PC-9 (cell line): ENCODE results near the gene COPZ2.

Experiments used
- EZH2 ChIP-seq: fragments of 200-600 bp; sonication (generic); IDR thresholded peaks from 2 replicates; pipeline ENCODE4 v1.8.0; 2017; ENCODE audit warnings: antibody characterized with exemption, low read depth
- TF ChIP-seq, protein P1 (sequence below): fragments of 200-600 bp; sonication (generic); conservative IDR thresholded peaks from 2 replicates; pipeline ENCODE4 v1.6.1; 2017; ENCODE audit warnings: mixed run types, antibody characterized with exemption, mild to moderate bottlenecking, moderate library complexity

DNA sequence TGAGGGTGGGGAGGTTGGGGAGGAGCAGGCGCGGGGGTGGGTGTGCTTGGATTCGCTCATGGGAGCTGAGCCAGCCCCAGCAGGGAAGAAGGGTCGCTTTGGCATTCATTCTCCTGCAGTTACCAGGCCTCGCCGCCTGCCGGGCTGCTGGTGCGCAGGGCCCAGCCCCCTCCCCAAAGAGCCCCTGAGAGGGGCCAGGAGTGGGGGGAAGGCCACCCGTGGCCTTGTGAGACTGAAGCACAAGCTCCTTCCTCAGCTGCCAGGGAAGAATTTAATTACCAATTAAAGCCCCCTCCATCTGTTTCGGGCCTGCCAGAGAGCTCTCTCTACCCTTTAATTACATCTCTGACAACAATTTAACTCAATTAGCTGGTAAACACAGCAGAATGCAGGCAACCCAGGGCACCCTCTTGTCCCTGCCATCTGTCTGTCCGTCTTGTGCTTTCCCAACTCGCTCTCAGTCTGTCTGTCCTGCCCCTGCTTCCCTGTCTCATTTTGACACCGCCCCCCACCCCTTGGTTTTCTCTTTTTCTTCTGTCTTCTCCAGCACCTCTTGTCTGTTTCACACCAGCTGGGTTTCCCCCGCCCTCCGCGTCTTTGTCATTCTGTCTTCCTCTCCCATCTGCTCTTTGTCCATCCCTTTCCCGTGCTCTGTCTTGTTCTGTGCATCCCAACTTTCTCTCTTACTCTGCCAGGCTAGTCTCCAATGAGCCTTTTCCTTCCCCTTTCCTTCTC lies 34.0 kb downstream of the COPZ2 start:
- TF ChIP-seq, protein P1, sequence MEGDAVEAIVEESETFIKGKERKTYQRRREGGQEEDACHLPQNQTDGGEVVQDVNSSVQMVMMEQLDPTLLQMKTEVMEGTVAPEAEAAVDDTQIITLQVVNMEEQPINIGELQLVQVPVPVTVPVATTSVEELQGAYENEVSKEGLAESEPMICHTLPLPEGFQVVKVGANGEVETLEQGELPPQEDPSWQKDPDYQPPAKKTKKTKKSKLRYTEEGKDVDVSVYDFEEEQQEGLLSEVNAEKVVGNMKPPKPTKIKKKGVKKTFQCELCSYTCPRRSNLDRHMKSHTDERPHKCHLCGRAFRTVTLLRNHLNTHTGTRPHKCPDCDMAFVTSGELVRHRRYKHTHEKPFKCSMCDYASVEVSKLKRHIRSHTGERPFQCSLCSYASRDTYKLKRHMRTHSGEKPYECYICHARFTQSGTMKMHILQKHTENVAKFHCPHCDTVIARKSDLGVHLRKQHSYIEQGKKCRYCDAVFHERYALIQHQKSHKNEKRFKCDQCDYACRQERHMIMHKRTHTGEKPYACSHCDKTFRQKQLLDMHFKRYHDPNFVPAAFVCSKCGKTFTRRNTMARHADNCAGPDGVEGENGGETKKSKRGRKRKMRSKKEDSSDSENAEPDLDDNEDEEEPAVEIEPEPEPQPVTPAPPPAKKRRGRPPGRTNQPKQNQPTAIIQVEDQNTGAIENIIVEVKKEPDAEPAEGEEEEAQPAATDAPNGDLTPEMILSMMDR, result no peak
- TF ChIP-seq EZH2, result no peak
